Measurements from ENCODE around the gene FAM216A. TPM values are rescaled to one million over a fixed set of nuclear protein-coding genes. Genes with fewer than 3 reads are reported as not detected.
"Not testable (repeated sequence)": the region's sequence is repeated elsewhere in the genome, so short reads cannot be mapped to it uniquely, and the experiment has no call there.

Gene FAM216A
- total and polyA plus RNA-seq, 4 experiments from 2014 or later, result 7.5 to 16.9 (median 12.7) TPM

- POLR2A ChIA-PET (ENCODE audit: partially characterized antibody), result interaction anchor here (0.5 to 6.2 kb wide), 3 partner anchors 15 to 56 kb away, joined by 3 to 143 read pairs (median 5); partner anchors contain the start of genes FAM216A, GPN3, RAD9B and VPS29
- H3K4me3 ChIP-seq (ENCODE audit: low read length in 2 of 2), result no peak overlapping the region
- intact Hi-C loops (cut with micrococcal nuclease), result loop anchor here (5.0 kb wide), 1 partner anchor 171 kb away; the partner anchor contains the start of gene ATP2A2
- no peak for DNase-seq
- no peaks in the 10 kb centered on the region for H3K27me3 Mint-ChIP-seq
- no peak overlapping the region for H3K4me3 Mint-ChIP-seq
- H3K27me3 ChIP-seq (ENCODE audit: insufficient read depth, low read length), result no peaks in the 10 kb centered on the region
- peaks cover 0 to 6% (median 0%) of the 10 kb centered on the region in 8 donors for H3K9me3 Mint-ChIP-seq
- peaks cover 7% of the 10 kb centered on the region for H3K4me1 ChIP-seq (ENCODE audit: insufficient read depth, low read length)
- peaks cover 5 to 23% (median 17%) of the 10 kb centered on the region in 4 donors for H3K4me1 Mint-ChIP-seq
- H3K9me3 ChIP-seq (ENCODE audit: control insufficient read depth in 1 of 2, low read length in 2 of 2), result no peaks in the 10 kb centered on the region
- peaks cover 13 to 41% of the 10 kb centered on the region in 2 donors for H3K36me3 Mint-ChIP-seq
- CTCF ChIA-PET (ENCODE audit: partially characterized antibody), result interaction anchor here (0.8 to 8.9 kb wide), 4 partner anchors 14 to 147 kb away, joined by 3 to 140 read pairs (median 71); partner anchors contain the start of genes FAM216A and GPN3
- no peaks in the 10 kb centered on the region for H3K36me3 ChIP-seq (ENCODE audit: insufficient read depth, low read length)
- no peak overlapping the region for H3K27ac ChIP-seq (ENCODE audit: low read depth, low read length)
- no peak overlapping the region for H3K27ac Mint-ChIP-seq
These were observed 14.9 kb upstream of the FAM216A start for GRCh38 chr12:110453569-110454296.

GRCh38 chr12:110458756-110459155 lies 9.9 kb upstream of the FAM216A start:
- Mint-ChIP-seq H3K4me3 (no peak overlapping the region), H3K36me3 (peaks cover 31 to 38% of the 10 kb centered on the region in 2 donors), H3K27ac (peak overlapping the region in 3 of 7 donors; percentile 13 to 66 (median 42)), H3K9me3 (no peaks in the 10 kb centered on the region), H3K27me3 (no peaks in the 10 kb centered on the region), H3K4me1 (peaks cover 3 to 13% (median 5%) of the 10 kb centered on the region in 4 donors)
- Histone ChIP-seq H3K4me1 (ENCODE audit: insufficient read depth, low read length) (no peaks in the 10 kb centered on the region), H3K27me3 (ENCODE audit: insufficient read depth, low read length) (no peaks in the 10 kb centered on the region), H3K36me3 (ENCODE audit: insufficient read depth, low read length) (no peaks in the 10 kb centered on the region), H3K9me3 (ENCODE audit: control insufficient read depth in 1 of 2, low read length in 2 of 2) (no peaks in the 10 kb centered on the region), H3K27ac (ENCODE audit: low read depth, low read length) (no peak overlapping the region), H3K4me3 (ENCODE audit: low read length in 2 of 2) (no peak overlapping the region)
- no peak for DNase-seq
- ChIA-PET POLR2A (ENCODE audit: partially characterized antibody) (interaction anchor here (0.8 to 1.3 kb wide), 3 partner anchors 8 to 11 kb away, joined by 3 to 8 read pairs (median 4); partner anchors contain the start of genes ARPC3, FAM216A and GPN3), CTCF (ENCODE audit: partially characterized antibody) (interaction anchor here (0.9 to 3.6 kb wide), 3 partner anchors 9 to 143 kb away, joined by 5 to 13 read pairs (median 5); partner anchors contain the start of genes ARPC3, FAM216A and GPN3)
- intact Hi-C loops (cut with micrococcal nuclease), result no loop called here

- intact Hi-C loops (cut with micrococcal nuclease); H3K4me3 Mint-ChIP-seq: not testable (repeated sequence)
These were observed 7.5 kb upstream of the FAM216A start for GRCh38 chr12:110461189-110461588.

GRCh38 chr12:110465024-110465423 lies 3.6 kb upstream of the FAM216A start:
- Mint-ChIP-seq H3K9me3 (no peaks in the 10 kb centered on the region), H3K4me1 (peaks cover 22 to 51% (median 37%) of the 10 kb centered on the region in 4 donors), H3K27me3 (no peaks in the 10 kb centered on the region), H3K36me3 (peaks cover 15 to 27% of the 10 kb centered on the region in 2 donors), H3K4me3 (peak overlapping the region in 1 of 8 donors; percentile 39), H3K27ac (peak overlapping the region in 1 of 7 donors; percentile 41)
- Histone ChIP-seq H3K4me3 (ENCODE audit: low read length in 2 of 2) (no peak overlapping the region), H3K27me3 (ENCODE audit: insufficient read depth, low read length) (no peaks in the 10 kb centered on the region), H3K36me3 (ENCODE audit: insufficient read depth, low read length) (peaks cover 6% of the 10 kb centered on the region), H3K4me1 (ENCODE audit: insufficient read depth, low read length) (peaks cover 25% of the 10 kb centered on the region), H3K27ac (ENCODE audit: low read depth, low read length) (no peak overlapping the region), H3K9me3 (ENCODE audit: control insufficient read depth in 1 of 2, low read length in 2 of 2) (no peaks in the 10 kb centered on the region)
- ChIA-PET CTCF (ENCODE audit: partially characterized antibody) (interaction anchor here (1.3 to 13.2 kb wide), 3 partner anchors 14 to 137 kb away, joined by 6 to 139 read pairs (median 6); partner anchors contain the start of gene ARPC3), POLR2A (ENCODE audit: partially characterized antibody) (interaction anchor here (0.9 to 1.7 kb wide), 2 partner anchors 14 to 37 kb away, joined by 3 to 6 read pairs; partner anchors contain the start of genes ARPC3 and RAD9B)
- no peak for DNase-seq
- intact Hi-C loops (cut with micrococcal nuclease), result no loop called here

More at GRCh38 chr12:110461189-110461588, 7.5 kb upstream of the FAM216A start:
- H3K4me3 ChIP-seq (ENCODE audit: low read length in 2 of 2); POLR2A ChIA-PET (ENCODE audit: partially characterized antibody); H3K9me3 Mint-ChIP-seq; H3K27me3 Mint-ChIP-seq; H3K4me1 ChIP-seq (ENCODE audit: insufficient read depth, low read length); H3K27ac ChIP-seq (ENCODE audit: low read depth, low read length); H3K27ac Mint-ChIP-seq; H3K27me3 ChIP-seq (ENCODE audit: insufficient read depth, low read length); H3K36me3 ChIP-seq (ENCODE audit: insufficient read depth, low read length); DNase-seq; H3K9me3 ChIP-seq (ENCODE audit: control insufficient read depth in 1 of 2, low read length in 2 of 2): not testable (repeated sequence)
- CTCF ChIA-PET (ENCODE audit: partially characterized antibody), result interaction anchor here (1.4 to 13.2 kb wide), 2 partner anchors 10 to 141 kb away, joined by 3 to 139 read pairs; partner anchors contain the start of gene ARPC3
- H3K4me1 Mint-ChIP-seq, result peaks cover 7 to 22% (median 11%) of the 10 kb centered on the region in 4 donors
- H3K36me3 Mint-ChIP-seq, result peaks cover 30 to 36% of the 10 kb centered on the region in 2 donors

- intact Hi-C loops (cut with micrococcal nuclease); H3K9me3 ChIP-seq (ENCODE audit: control insufficient read depth in 1 of 2, low read length in 2 of 2); H3K27me3 Mint-ChIP-seq; DNase-seq; H3K4me3 ChIP-seq (ENCODE audit: low read length in 2 of 2); H3K27ac ChIP-seq (ENCODE audit: low read depth, low read length); H3K9me3 Mint-ChIP-seq; H3K27ac Mint-ChIP-seq; H3K36me3 ChIP-seq (ENCODE audit: insufficient read depth, low read length); H3K27me3 ChIP-seq (ENCODE audit: insufficient read depth, low read length): not testable (repeated sequence)
- H3K4me3 Mint-ChIP-seq, result peak overlapping the region in 1 of 8 donors; percentile 52
- peaks cover 25% of the 10 kb centered on the region for H3K4me1 ChIP-seq (ENCODE audit: insufficient read depth, low read length)
- POLR2A ChIA-PET (ENCODE audit: partially characterized antibody), result interaction anchor here (0.6 to 5.7 kb wide), 2 partner anchors 15 to 185 kb away, joined by 3 to 143 read pairs; partner anchors contain the start of gene ARPC3
- peaks cover 22 to 56% (median 38%) of the 10 kb centered on the region in 4 donors for H3K4me1 Mint-ChIP-seq
- H3K36me3 Mint-ChIP-seq, result peaks cover 12 to 25% of the 10 kb centered on the region in 2 donors
- CTCF ChIA-PET (ENCODE audit: partially characterized antibody), result interaction anchor here (1.3 to 13.2 kb wide), 2 partner anchors 14 to 134 kb away, joined by 6 to 139 read pairs; partner anchors contain the start of gene ARPC3
These were observed 2.9 kb upstream of the FAM216A start for GRCh38 chr12:110465765-110466164.

GRCh38 chr12:110466791-110467190 lies 1.9 kb upstream of the FAM216A start:
- intact Hi-C loops (cut with micrococcal nuclease), result no loop called here
- no peaks in the 10 kb centered on the region for H3K27me3 ChIP-seq (ENCODE audit: insufficient read depth, low read length)
- POLR2A ChIA-PET (ENCODE audit: partially characterized antibody), result interaction anchor here (2.2 to 5.7 kb wide), 3 partner anchors 8 to 35 kb away, joined by 8 to 143 read pairs (median 16); partner anchors contain the start of gene ARPC3
- Mint-ChIP-seq H3K27me3 (no peaks in the 10 kb centered on the region), H3K4me1 (peaks cover 21 to 51% (median 38%) of the 10 kb centered on the region in 4 donors), H3K27ac (peak overlapping the region in 3 of 7 donors; percentile 35 to 66 (median 53)), H3K9me3 (no peaks in the 10 kb centered on the region), H3K4me3 (peak overlapping the region in 7 of 8 donors; percentile 20 to 64 (median 39)), H3K36me3 (peaks cover 12 to 25% of the 10 kb centered on the region in 2 donors)
- CTCF ChIA-PET (ENCODE audit: partially characterized antibody), result interaction anchor here (0.8 to 13.2 kb wide), 4 partner anchors 15 to 135 kb away, joined by 3 to 139 read pairs (median 52); partner anchors contain the start of gene ARPC3
- no peak overlapping the region for H3K27ac ChIP-seq (ENCODE audit: low read depth, low read length)
- DNase-seq, result no peak
- H3K9me3 ChIP-seq (ENCODE audit: control insufficient read depth in 1 of 2, low read length in 2 of 2), result no peaks in the 10 kb centered on the region
- peaks cover 25% of the 10 kb centered on the region for H3K4me1 ChIP-seq (ENCODE audit: insufficient read depth, low read length)
- peaks cover 6% of the 10 kb centered on the region for H3K36me3 ChIP-seq (ENCODE audit: insufficient read depth, low read length)
- H3K4me3 ChIP-seq (ENCODE audit: low read length in 2 of 2), result no peak overlapping the region
